ENCODE measurements around the gene AGRN. TPM values are rescaled to one million over a fixed set of nuclear protein-coding genes. Genes with fewer than 3 reads are reported as not detected.

AGRN gene
- total RNA-seq, 2 experiments from 2014 or later: 12.1 to 12.5 TPM

Other genes with a start within 250 kb of the AGRN start
- gene SAMD11, start 96.2 kb upstream of the AGRN start, total RNA-seq: not detected
- gene NOC2L, start 60.9 kb upstream of the AGRN start, total RNA-seq: 100 to 1,000 TPM; 180 to 192 TPM
- gene KLHL17, start 59.5 kb upstream of the AGRN start, total RNA-seq: 10 to 100 TPM; 33.6 to 37.2 TPM
- gene PLEKHN1, start 53.6 kb upstream of the AGRN start, total RNA-seq: 1 to 10 TPM; 3.1 to 3.8 TPM
- not detected for gene PERM1, start 38.0 kb upstream of the AGRN start, total RNA-seq
- gene HES4, start 20.0 kb upstream of the AGRN start, total RNA-seq: under 1 TPM; 0.27 to 0.51 TPM
- gene ISG15, start 6.6 kb upstream of the AGRN start, total RNA-seq: 10 to 100 TPM; 16.6 to 18.7 TPM
- gene RNF223, start 54.2 kb downstream of the AGRN start, total RNA-seq: not detected
- 10 to 100 TPM; 20.0 to 22.1 TPM for gene C1orf159, start 96.0 kb downstream of the AGRN start, total RNA-seq
- gene TTLL10, start 153.8 kb downstream of the AGRN start, total RNA-seq: not detected
- gene TNFRSF18, start 186.5 kb downstream of the AGRN start, total RNA-seq: 10 to 100 TPM; 79.2 to 80.8 TPM
- gene TNFRSF4, start 194.0 kb downstream of the AGRN start, total RNA-seq: 100 to 1,000 TPM; 152 to 154 TPM
- gene SDF4, start 211.9 kb downstream of the AGRN start, total RNA-seq: 100 to 1,000 TPM; 142 to 147 TPM
- 10 to 100 TPM; 22.4 to 23.0 TPM for gene B3GALT6, start 212.1 kb downstream of the AGRN start, total RNA-seq
- gene C1QTNF12, start 226.6 kb downstream of the AGRN start, total RNA-seq: 1 to 10 TPM in 1 of 2 experiments, under 1 TPM in 1; 0.96 to 1.2 TPM

All from activated CD8-positive, alpha-beta memory T cell treated with anti-CD3 and anti-CD28 coated beads for 36 hours (primary cell).